ENCODE data around the gene MTUS2.
A peak's percentile ranks its signal among the peaks of the same experiment; 100 is the strongest.

Gene MTUS2

GRCh38 chr13:29541400-29541799 lies 721.3 kb downstream of the MTUS2 start:
- no peaks in the 10 kb centered on the region for H3K27me3 ChIP-seq (ENCODE audit: control insufficient read depth, low read length)
- H3K27ac ChIP-seq (ENCODE audit: low read depth, low read length): peak overlapping the region; percentile 39
- no peaks in the 10 kb centered on the region for H3K9me3 ChIP-seq (ENCODE audit: control insufficient read depth, insufficient read depth, low read length)
- peak overlapping the region; percentile 51 for H3K4me2 ChIP-seq (ENCODE audit: low read length)
- H3K36me3 ChIP-seq (ENCODE audit: control insufficient read depth, low read length): peaks cover 76% of the 10 kb centered on the region
- H3K79me2 ChIP-seq (ENCODE audit: control insufficient read depth, low read length): peaks cover 98% of the 10 kb centered on the region
- H3K4me3 ChIP-seq (ENCODE audit: low read length): peak overlapping the region; percentile 8; the same call in 1 of the 2 replicates
- no peak for TF ChIP-seq EZH2phosphoT487 (IDR thresholded peaks at IDR 0.05; ENCODE audit: borderline replicate concordance, low read length)
- TF ChIP-seq CTCF (IDR thresholded peaks at IDR 0.05; ENCODE audit: low read depth, low read length, poor library complexity, severe bottlenecking): no peak
- no peaks in the 10 kb centered on the region for H3F3A ChIP-seq (ENCODE audit: control insufficient read depth, insufficient read depth)
- peaks cover 67% of the 10 kb centered on the region for H3K4me1 ChIP-seq (ENCODE audit: control insufficient read depth, low read length)
- no peaks in the 10 kb centered on the region for H3K9me2 ChIP-seq (replicated peaks; ENCODE audit: control insufficient read depth, low read length)
- H4K20me1 ChIP-seq (ENCODE audit: control insufficient read depth, insufficient read depth, low read depth, low read length): peaks cover 33% of the 10 kb centered on the region

- peaks cover 76% of the 10 kb centered on the region for H3K36me3 ChIP-seq (ENCODE audit: control insufficient read depth, low read length)
- H4K20me1 ChIP-seq (ENCODE audit: control insufficient read depth, insufficient read depth, low read depth, low read length): peaks cover 41% of the 10 kb centered on the region
- H3K9me2 ChIP-seq (replicated peaks; ENCODE audit: control insufficient read depth, low read length): no peaks in the 10 kb centered on the region
- H3F3A ChIP-seq (ENCODE audit: control insufficient read depth, insufficient read depth): no peaks in the 10 kb centered on the region
- H3K4me1 ChIP-seq (ENCODE audit: control insufficient read depth, low read length): peaks cover 67% of the 10 kb centered on the region
- peaks cover 99% of the 10 kb centered on the region for H3K79me2 ChIP-seq (ENCODE audit: control insufficient read depth, low read length)
- H3K4me3 ChIP-seq (ENCODE audit: low read length): no peak overlapping the region
- no peak overlapping the region for H3K4me2 ChIP-seq (ENCODE audit: low read length)
- H3K9me3 ChIP-seq (ENCODE audit: control insufficient read depth, insufficient read depth, low read length): no peaks in the 10 kb centered on the region
- H3K27me3 ChIP-seq (ENCODE audit: control insufficient read depth, low read length): no peaks in the 10 kb centered on the region
- no peak overlapping the region for H3K27ac ChIP-seq (ENCODE audit: low read depth, low read length)
- no peak for TF ChIP-seq EZH2phosphoT487 (IDR thresholded peaks at IDR 0.05; ENCODE audit: borderline replicate concordance, low read length)
Observed at GRCh38 chr13:29542381-29542780, 722.2 kb downstream of the MTUS2 start.

- Histone ChIP-seq H3K4me3 (ENCODE audit: low read length) (no peak overlapping the region), H3K27me3 (ENCODE audit: control insufficient read depth, low read length) (no peaks in the 10 kb centered on the region), H3F3A (ENCODE audit: control insufficient read depth, insufficient read depth) (no peaks in the 10 kb centered on the region), H3K9me3 (ENCODE audit: control insufficient read depth, insufficient read depth, low read length) (no peaks in the 10 kb centered on the region), H3K79me2 (ENCODE audit: control insufficient read depth, low read length) (peaks cover 99% of the 10 kb centered on the region), H3K4me2 (ENCODE audit: low read length) (no peak overlapping the region), H3K27ac (ENCODE audit: low read depth, low read length) (no peak overlapping the region), H4K20me1 (ENCODE audit: control insufficient read depth, insufficient read depth, low read depth, low read length) (peaks cover 33% of the 10 kb centered on the region), H3K36me3 (ENCODE audit: control insufficient read depth, low read length) (peaks cover 77% of the 10 kb centered on the region), H3K4me1 (ENCODE audit: control insufficient read depth, low read length) (peaks cover 57% of the 10 kb centered on the region), H3K9me2 (replicated peaks; ENCODE audit: control insufficient read depth, low read length) (no peaks in the 10 kb centered on the region)
- no peak for TF ChIP-seq EZH2phosphoT487 (IDR thresholded peaks at IDR 0.05; ENCODE audit: borderline replicate concordance, low read length)
- TF ChIP-seq CTCF (IDR thresholded peaks at IDR 0.05; ENCODE audit: low read depth, low read length, poor library complexity, severe bottlenecking): no peak
Observed at GRCh38 chr13:29543230-29544215, 723.4 kb downstream of the MTUS2 start.

- Histone ChIP-seq H3K4me2 (ENCODE audit: low read length) (no peak overlapping the region), H3K27me3 (ENCODE audit: control insufficient read depth, low read length) (no peaks in the 10 kb centered on the region), H3F3A (ENCODE audit: control insufficient read depth, insufficient read depth) (no peaks in the 10 kb centered on the region), H3K4me3 (ENCODE audit: low read length) (no peak overlapping the region), H3K9me3 (ENCODE audit: control insufficient read depth, insufficient read depth, low read length) (no peaks in the 10 kb centered on the region), H4K20me1 (ENCODE audit: control insufficient read depth, insufficient read depth, low read depth, low read length) (peaks cover 19% of the 10 kb centered on the region), H3K9me2 (replicated peaks; ENCODE audit: control insufficient read depth, low read length) (no peaks in the 10 kb centered on the region), H3K4me1 (ENCODE audit: control insufficient read depth, low read length) (peaks cover 32% of the 10 kb centered on the region), H3K27ac (ENCODE audit: low read depth, low read length) (no peak overlapping the region), H3K36me3 (ENCODE audit: control insufficient read depth, low read length) (peaks cover 78% of the 10 kb centered on the region), H3K79me2 (ENCODE audit: control insufficient read depth, low read length) (peaks cover 99% of the 10 kb centered on the region)
- TF ChIP-seq CTCF (IDR thresholded peaks at IDR 0.05; ENCODE audit: low read depth, low read length, poor library complexity, severe bottlenecking) (no peak), EZH2phosphoT487 (IDR thresholded peaks at IDR 0.05; ENCODE audit: borderline replicate concordance, low read length) (no peak)
Observed at GRCh38 chr13:29545988-29546387, 725.8 kb downstream of the MTUS2 start.

All from DOHH2 (cell line).